Measurements from ENCODE around the gene SH3BGRL3. TPM values are rescaled to one million over a fixed set of nuclear protein-coding genes. Genes with fewer than 3 reads are reported as not detected.
A peak's percentile ranks its signal among the peaks of the same experiment; 100 is the strongest.

The SH3BGRL3 gene
- total and polyA plus RNA-seq, 2 experiments from 2014 or later: 30.9 to 370 TPM

DNA sequence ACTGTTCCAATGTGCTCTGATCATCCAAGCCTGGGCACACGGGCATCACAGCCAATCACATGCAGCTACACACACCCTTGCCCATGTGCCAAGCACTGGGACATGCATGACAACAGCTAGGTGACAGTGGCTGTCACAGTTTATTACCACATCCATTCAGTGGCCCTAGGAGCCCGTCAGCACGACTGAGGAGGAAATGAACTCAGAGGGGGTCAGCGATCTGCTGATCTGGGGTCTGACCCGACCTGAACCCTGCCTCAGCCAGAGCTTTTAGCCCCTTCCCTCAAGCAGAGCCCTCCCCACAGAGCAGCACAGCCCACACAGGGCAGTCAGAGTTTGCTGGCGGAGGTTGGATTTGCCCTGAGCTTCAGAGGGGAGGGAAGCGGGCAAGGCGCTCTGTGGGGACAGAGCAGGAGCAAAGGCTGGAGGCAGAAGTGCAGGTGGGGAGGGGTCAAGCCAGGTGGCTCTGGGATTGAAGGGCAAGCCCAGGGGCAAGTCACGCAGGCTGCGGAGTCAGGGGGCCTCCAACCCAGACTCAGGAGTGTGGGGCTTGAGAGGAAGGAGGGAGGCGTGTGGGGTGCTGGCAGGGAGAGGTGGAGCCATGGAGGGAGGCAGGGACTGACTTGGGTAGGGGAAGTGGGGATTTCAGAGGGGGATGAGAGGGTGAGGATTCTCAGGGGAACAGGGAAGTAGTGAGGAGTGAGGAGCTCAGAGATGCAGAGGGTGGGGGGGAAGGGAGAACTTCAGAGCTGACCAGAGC is 10.4 kb downstream of the SH3BGRL3 start:
- Histone ChIP-seq H3K4me2 (peak overlapping the region; percentile 48; the same call in 1 of the 2 replicates), H3K4me3 (no peak overlapping the region), H2AFZ (no peak overlapping the region), H3K27me3 (ENCODE audit: insufficient read depth) (no peaks in the 10 kb centered on the region), H4K20me1 (replicated peaks; ENCODE audit: insufficient read depth) (0 out of 2 replicates have a peak, but pooled peaks cover 3% of the 10 kb centered on the region), H3F3A (replicated peaks; ENCODE audit: low read depth) (no peaks in the 10 kb centered on the region), H3K79me2 (replicated peaks; ENCODE audit: insufficient read depth) (no peaks in the 10 kb centered on the region), H3K27ac (ENCODE audit: low read depth) (no peak overlapping the region), H3K9me2 (ENCODE audit: insufficient read depth) (no peaks in the 10 kb centered on the region), H3K36me3 (ENCODE audit: insufficient read depth) (no peaks in the 10 kb centered on the region), H3K4me1 (ENCODE audit: insufficient read depth) (peaks cover 7% of the 10 kb centered on the region; the same call in 1 of the 2 replicates)
- Mint-ChIP-seq H3K4me1 (peaks cover 27% of the 10 kb centered on the region), H3K36me3 (ENCODE audit: low read depth) (no peaks in the 10 kb centered on the region; the same call in 2 of the 3 replicates), H3K27me3 (ENCODE audit: insufficient read depth, low read depth, poor library complexity) (peaks cover 3% of the 10 kb centered on the region), H3K27ac (peak overlapping the region; percentile 24; the same call in 1 of the 2 replicates), H3K4me3 (0 out of 3 replicates have a peak overlapping the region, but pooled peaks have one; percentile 21), H3K9me3 (no peaks in the 10 kb centered on the region)
- ATAC-seq (peak; percentile 26), DNase-seq (ENCODE audit: low spot score) (peak; percentile 41)
- TF ChIP-seq, protein P1, sequence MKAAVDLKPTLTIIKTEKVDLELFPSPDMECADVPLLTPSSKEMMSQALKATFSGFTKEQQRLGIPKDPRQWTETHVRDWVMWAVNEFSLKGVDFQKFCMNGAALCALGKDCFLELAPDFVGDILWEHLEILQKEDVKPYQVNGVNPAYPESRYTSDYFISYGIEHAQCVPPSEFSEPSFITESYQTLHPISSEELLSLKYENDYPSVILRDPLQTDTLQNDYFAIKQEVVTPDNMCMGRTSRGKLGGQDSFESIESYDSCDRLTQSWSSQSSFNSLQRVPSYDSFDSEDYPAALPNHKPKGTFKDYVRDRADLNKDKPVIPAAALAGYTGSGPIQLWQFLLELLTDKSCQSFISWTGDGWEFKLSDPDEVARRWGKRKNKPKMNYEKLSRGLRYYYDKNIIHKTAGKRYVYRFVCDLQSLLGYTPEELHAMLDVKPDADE (IDR thresholded peaks at IDR 0.05): no peak
- TF ChIP-seq JUNB (IDR thresholded peaks at IDR 0.05; ENCODE audit: unreplicated experiment) (no peak), ZNF331 (CRISPR knock-in tag; IDR thresholded peaks at IDR 0.05; ENCODE audit: low read depth) (no peak), EZH2phosphoT487 (IDR thresholded peaks at IDR 0.05; ENCODE audit: unreplicated experiment) (no peak), ZNF114 (CRISPR knock-in tag; IDR thresholded peaks at IDR 0.05) (no peak), NANOG (IDR thresholded peaks at IDR 0.05; ENCODE audit: borderline replicate concordance) (no peak), CREB1 (CRISPR knock-in tag; IDR thresholded peaks at IDR 0.05; ENCODE audit: low read depth) (no peak), EZH2 (IDR thresholded peaks at IDR 0.05; ENCODE audit: low read depth, unreplicated experiment) (no peak), STAT1 (IDR thresholded peaks at IDR 0.05; ENCODE audit: unreplicated experiment) (no peak), POLR2AphosphoS5 (IDR thresholded peaks at IDR 0.05; ENCODE audit: low read depth) (no peak)
- TF ChIP-seq, protein P2, sequence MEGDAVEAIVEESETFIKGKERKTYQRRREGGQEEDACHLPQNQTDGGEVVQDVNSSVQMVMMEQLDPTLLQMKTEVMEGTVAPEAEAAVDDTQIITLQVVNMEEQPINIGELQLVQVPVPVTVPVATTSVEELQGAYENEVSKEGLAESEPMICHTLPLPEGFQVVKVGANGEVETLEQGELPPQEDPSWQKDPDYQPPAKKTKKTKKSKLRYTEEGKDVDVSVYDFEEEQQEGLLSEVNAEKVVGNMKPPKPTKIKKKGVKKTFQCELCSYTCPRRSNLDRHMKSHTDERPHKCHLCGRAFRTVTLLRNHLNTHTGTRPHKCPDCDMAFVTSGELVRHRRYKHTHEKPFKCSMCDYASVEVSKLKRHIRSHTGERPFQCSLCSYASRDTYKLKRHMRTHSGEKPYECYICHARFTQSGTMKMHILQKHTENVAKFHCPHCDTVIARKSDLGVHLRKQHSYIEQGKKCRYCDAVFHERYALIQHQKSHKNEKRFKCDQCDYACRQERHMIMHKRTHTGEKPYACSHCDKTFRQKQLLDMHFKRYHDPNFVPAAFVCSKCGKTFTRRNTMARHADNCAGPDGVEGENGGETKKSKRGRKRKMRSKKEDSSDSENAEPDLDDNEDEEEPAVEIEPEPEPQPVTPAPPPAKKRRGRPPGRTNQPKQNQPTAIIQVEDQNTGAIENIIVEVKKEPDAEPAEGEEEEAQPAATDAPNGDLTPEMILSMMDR (conservative IDR thresholded peaks at IDR 0.05; ENCODE audit: low read depth in 2 of 2): no peak
- TF ChIP-seq, protein P3, sequence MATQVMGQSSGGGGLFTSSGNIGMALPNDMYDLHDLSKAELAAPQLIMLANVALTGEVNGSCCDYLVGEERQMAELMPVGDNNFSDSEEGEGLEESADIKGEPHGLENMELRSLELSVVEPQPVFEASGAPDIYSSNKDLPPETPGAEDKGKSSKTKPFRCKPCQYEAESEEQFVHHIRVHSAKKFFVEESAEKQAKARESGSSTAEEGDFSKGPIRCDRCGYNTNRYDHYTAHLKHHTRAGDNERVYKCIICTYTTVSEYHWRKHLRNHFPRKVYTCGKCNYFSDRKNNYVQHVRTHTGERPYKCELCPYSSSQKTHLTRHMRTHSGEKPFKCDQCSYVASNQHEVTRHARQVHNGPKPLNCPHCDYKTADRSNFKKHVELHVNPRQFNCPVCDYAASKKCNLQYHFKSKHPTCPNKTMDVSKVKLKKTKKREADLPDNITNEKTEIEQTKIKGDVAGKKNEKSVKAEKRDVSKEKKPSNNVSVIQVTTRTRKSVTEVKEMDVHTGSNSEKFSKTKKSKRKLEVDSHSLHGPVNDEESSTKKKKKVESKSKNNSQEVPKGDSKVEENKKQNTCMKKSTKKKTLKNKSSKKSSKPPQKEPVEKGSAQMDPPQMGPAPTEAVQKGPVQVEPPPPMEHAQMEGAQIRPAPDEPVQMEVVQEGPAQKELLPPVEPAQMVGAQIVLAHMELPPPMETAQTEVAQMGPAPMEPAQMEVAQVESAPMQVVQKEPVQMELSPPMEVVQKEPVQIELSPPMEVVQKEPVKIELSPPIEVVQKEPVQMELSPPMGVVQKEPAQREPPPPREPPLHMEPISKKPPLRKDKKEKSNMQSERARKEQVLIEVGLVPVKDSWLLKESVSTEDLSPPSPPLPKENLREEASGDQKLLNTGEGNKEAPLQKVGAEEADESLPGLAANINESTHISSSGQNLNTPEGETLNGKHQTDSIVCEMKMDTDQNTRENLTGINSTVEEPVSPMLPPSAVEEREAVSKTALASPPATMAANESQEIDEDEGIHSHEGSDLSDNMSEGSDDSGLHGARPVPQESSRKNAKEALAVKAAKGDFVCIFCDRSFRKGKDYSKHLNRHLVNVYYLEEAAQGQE (IDR thresholded peaks at IDR 0.05; ENCODE audit: unreplicated experiment): no peak

Data from GM23338 (cell line).